Cardiac fibroblast (primary cell): Measurements from ENCODE around the gene CDC42EP1.
"Not testable (repeated sequence)": the region's sequence is repeated elsewhere in the genome, so short reads cannot be mapped to it uniquely, and the experiment has no call there.

Experiments used
- DNase-seq, 2 donors: peaks; one replicate each; pipeline versions ENCODE4 v3.0.0 to v3.0.0-alpha.2; 2010; ENCODE audit warnings: low read depth in 2 of 2
- H3K4me3 ChIP-seq, 2 donors: replicated peaks in 1 of 2; 1 replicate in 1 of 2; 2 replicates in 1 of 2; pipeline ENCODE4 v1.5.1; 2011; ENCODE audit warnings: low read depth in 2 of 2, low read length in 2 of 2, mild to moderate bottlenecking in 2 of 2, moderate library complexity in 1 of 2
- CTCF ChIP-seq: IDR thresholded peaks from one replicate; pipeline ENCODE4 v1.5.1; 2011; ENCODE audit warnings: low read depth, mild to moderate bottlenecking, low read length, inconsistent platforms

Gene CDC42EP1

GRCh38 chr22:37535159-37535558 is 25.1 kb upstream of the CDC42EP1 start:
- no peak overlapping the region for H3K4me3 ChIP-seq
- no peak for TF ChIP-seq CTCF
- DNase-seq, result no peak

GRCh38 chr22:37538590-37539357 is 21.5 kb upstream of the CDC42EP1 start:
- peak; percentile 94 to 97 for DNase-seq
- no peak overlapping the region for H3K4me3 ChIP-seq
- TF ChIP-seq CTCF, result peak; percentile 98

- DNase-seq, H3K4me3 ChIP-seq: not testable (repeated sequence)
Observed at GRCh38 chr22:37539790-37540189, 20.5 kb upstream of the CDC42EP1 start.

- H3K4me3 ChIP-seq, result not testable (repeated sequence)
Observed at GRCh38 chr22:37542416-37542815, 17.9 kb upstream of the CDC42EP1 start.

GRCh38 chr22:37542959-37543358 is 17.3 kb upstream of the CDC42EP1 start:
- TF ChIP-seq CTCF, result no peak
- no peak overlapping the region for H3K4me3 ChIP-seq
- no peak for DNase-seq

More at GRCh38 chr22:37542416-37542815, 17.9 kb upstream of the CDC42EP1 start:
- not testable (repeated sequence) for DNase-seq

GRCh38 chr22:37544955-37545702 is 15.2 kb upstream of the CDC42EP1 start:
- H3K4me3 ChIP-seq, result peak overlapping the region; percentile 11 to 39
- peak; percentile 80 to 83 for DNase-seq
- peak; percentile 96 for TF ChIP-seq CTCF

- DNase-seq, result peak; percentile 95 to 100
- peak overlapping the region; percentile 11 to 39 for H3K4me3 ChIP-seq
- TF ChIP-seq CTCF, result no peak
Observed at GRCh38 chr22:37545703-37546436, 14.4 kb upstream of the CDC42EP1 start.
